ENCODE data around the gene SMPDL3A.

DNA sequence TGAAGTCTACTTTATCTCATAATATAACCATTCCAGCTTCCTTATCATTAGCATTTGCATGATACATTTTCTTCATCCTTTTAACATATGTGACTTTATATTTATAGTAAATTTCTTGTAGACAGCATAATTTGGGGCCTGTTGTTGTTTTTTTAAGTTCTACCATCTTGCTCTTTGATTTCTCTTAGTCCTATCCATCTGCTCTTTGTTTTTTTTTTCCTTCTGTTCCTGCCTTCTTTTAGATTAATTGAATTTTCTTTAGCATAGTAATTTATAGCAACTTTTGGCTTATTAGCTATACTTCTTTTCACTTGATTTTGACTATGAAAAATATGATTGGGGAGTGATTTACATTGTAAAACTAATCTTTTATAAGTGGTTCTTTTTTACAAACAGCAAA is 28.7 kb upstream of the SMPDL3A start:
- TF ChIP-seq, protein P1, sequence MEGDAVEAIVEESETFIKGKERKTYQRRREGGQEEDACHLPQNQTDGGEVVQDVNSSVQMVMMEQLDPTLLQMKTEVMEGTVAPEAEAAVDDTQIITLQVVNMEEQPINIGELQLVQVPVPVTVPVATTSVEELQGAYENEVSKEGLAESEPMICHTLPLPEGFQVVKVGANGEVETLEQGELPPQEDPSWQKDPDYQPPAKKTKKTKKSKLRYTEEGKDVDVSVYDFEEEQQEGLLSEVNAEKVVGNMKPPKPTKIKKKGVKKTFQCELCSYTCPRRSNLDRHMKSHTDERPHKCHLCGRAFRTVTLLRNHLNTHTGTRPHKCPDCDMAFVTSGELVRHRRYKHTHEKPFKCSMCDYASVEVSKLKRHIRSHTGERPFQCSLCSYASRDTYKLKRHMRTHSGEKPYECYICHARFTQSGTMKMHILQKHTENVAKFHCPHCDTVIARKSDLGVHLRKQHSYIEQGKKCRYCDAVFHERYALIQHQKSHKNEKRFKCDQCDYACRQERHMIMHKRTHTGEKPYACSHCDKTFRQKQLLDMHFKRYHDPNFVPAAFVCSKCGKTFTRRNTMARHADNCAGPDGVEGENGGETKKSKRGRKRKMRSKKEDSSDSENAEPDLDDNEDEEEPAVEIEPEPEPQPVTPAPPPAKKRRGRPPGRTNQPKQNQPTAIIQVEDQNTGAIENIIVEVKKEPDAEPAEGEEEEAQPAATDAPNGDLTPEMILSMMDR (IDR thresholded peaks at IDR 0.05; ENCODE audit: poor library complexity), result no peak
- TF ChIP-seq EZH2phosphoT487 (IDR thresholded peaks at IDR 0.05; ENCODE audit: low read depth, severe bottlenecking, unreplicated experiment) (no peak), EZH2 (IDR thresholded peaks at IDR 0.05; ENCODE audit: borderline replicate concordance) (no peak)
